Naive thymus-derived CD4-positive, alpha-beta T cell (primary cell): ENCODE data around the gene PIK3CG. TPM values are rescaled to one million over a fixed set of nuclear protein-coding genes. Genes with fewer than 3 reads are reported as not detected.

ENCODE experiments used
- ATAC-seq: fragments of 150-1000 bp; cut with Tn5 transposase; 2 replicates; pipeline ENCODE4 v1.10.0; 2021; ENCODE audit warnings: mild to moderate bottlenecking, moderate library complexity
- CTCF ChIA-PET: fragments of 350-600 bp; sonication (Branson Sonifier 250); formaldehyde crosslinking; loops from one replicate; lab custom pipeline; 2021; ENCODE audit warnings: antibody characterized with exemption; lab: Charles Lee
- POLR2A ChIA-PET: fragments of 350-600 bp; sonication (Branson Sonifier 250); formaldehyde crosslinking; loops from one replicate; lab custom pipeline; 2021; ENCODE audit warnings: antibody characterized with exemption, inconsistent platforms; lab: Charles Lee
- DNase-seq, 9 donors: peaks; one replicate each; pipeline versions ENCODE4 v3.0.0 to v3.0.0-alpha.2; 2020 to 2022; ENCODE audit warnings: mixed read lengths in 1 of 9
- H3K27ac ChIP-seq: one replicate; pipeline ENCODE4 v1.7.0; 2013; ENCODE audit warnings: mild to moderate bottlenecking, low read depth, low read length, moderate library complexity
- H3K27me3 ChIP-seq, 2 donors: one replicate each; pipeline ENCODE4 v1.7.0; 2013; ENCODE audit warnings: low read length in 2 of 2, mild to moderate bottlenecking in 2 of 2, moderate library complexity in 2 of 2; ENCODE audit not compliant: control insufficient read depth in 2 of 2, insufficient read depth in 2 of 2
- H3K36me3 ChIP-seq, 3 experiments: 1 replicate in 2 of 3; 2 replicates in 1 of 3; pipeline ENCODE4 v1.7.0; 2013; ENCODE audit warnings: low read length in 3 of 3, mild to moderate bottlenecking in 3 of 3, moderate library complexity in 1 of 3; ENCODE audit not compliant: insufficient read depth in 3 of 3, control insufficient read depth in 2 of 3
- H3K4me1 ChIP-seq, 2 donors: one replicate each; pipeline ENCODE4 v1.7.0; 2013; ENCODE audit warnings: low read length in 2 of 2, mild to moderate bottlenecking in 2 of 2, moderate library complexity in 1 of 2; ENCODE audit not compliant: control insufficient read depth in 2 of 2, insufficient read depth in 2 of 2
- H3K4me3 ChIP-seq: 2 replicates; pipeline ENCODE4 v1.7.0; 2013; ENCODE audit warnings: mild to moderate bottlenecking, low read length
- H3K9me3 ChIP-seq, 3 experiments: 1 replicate in 2 of 3; 2 replicates in 1 of 3; pipeline ENCODE4 v1.7.0; 2013; ENCODE audit warnings: low read length in 3 of 3; ENCODE audit not compliant: control insufficient read depth in 2 of 3
- H3K27ac Mint-ChIP-seq, 9 donors: one replicate each; pipeline ENCODE4 v1.8.0; 2020 to 2022; ENCODE audit warnings: mixed read lengths in 9 of 9, mild to moderate bottlenecking in 8 of 9, moderate library complexity in 5 of 9, inconsistent platforms in 2 of 9
- H3K27me3 Mint-ChIP-seq, 5 donors: one replicate each; pipeline ENCODE4 v1.8.0; 2021 to 2022; ENCODE audit warnings: mixed read lengths in 5 of 5, mild to moderate bottlenecking in 1 of 5
- H3K36me3 Mint-ChIP-seq, 5 donors: one replicate each; pipeline ENCODE4 v1.8.0; 2020 to 2022; ENCODE audit warnings: mixed read lengths in 5 of 5, mild to moderate bottlenecking in 3 of 5, inconsistent platforms in 1 of 5
- H3K4me1 Mint-ChIP-seq, 7 donors: one replicate each; pipeline ENCODE4 v1.8.0; 2020 to 2022; ENCODE audit warnings: mixed read lengths in 7 of 7, mild to moderate bottlenecking in 3 of 7, inconsistent platforms in 1 of 7
- H3K4me3 Mint-ChIP-seq, 10 donors: one replicate each; pipeline ENCODE4 v1.8.0; 2020 to 2022; ENCODE audit warnings: mild to moderate bottlenecking in 10 of 10, mixed read lengths in 10 of 10, moderate library complexity in 6 of 10, inconsistent platforms in 2 of 10
- H3K9me3 Mint-ChIP-seq, 11 donors: one replicate each; pipeline ENCODE4 v1.8.0; 2020 to 2022; ENCODE audit warnings: mixed read lengths in 11 of 11, mild to moderate bottlenecking in 4 of 11, inconsistent platforms in 1 of 11, moderate library complexity in 1 of 11
- intact Hi-C, 2 donors: fragments of 100-400 bp; cut with micrococcal nuclease; formaldehyde crosslinking; loops; one replicate each; pipeline ENCODE4 v1.15.1; 2023
- polyA plus RNA-seq, 2 donors: library from polyadenylated mRNA; unstranded; fragments of 300-500 nt; fragmentation: Illumina TruSeq; gene quantifications; one replicate each; pipeline ENCODE4 v1.2.3, GENCODE V29; 2021
- total RNA-seq, 6 experiments: library from RNA in 5 of 6; stranded (reverse) in 5 of 6; gene quantifications; 1 replicate in 5 of 6; 2 replicates in 1 of 6; pipeline ENCODE4 v1.2.3 and lab custom pipeline; 2021 to 2026

Gene PIK3CG
- total and polyA plus RNA-seq, 7 experiments from 2014 or later = 15.3 to 54.9 (median 29.7) TPM

GRCh38 chr7:106855540-106856132, 9.4 kb upstream of the PIK3CG start:
- no peak overlapping the region for H3K4me3 Mint-ChIP-seq
- Histone ChIP-seq H3K9me3 (no peaks in the 10 kb centered on the region), H3K4me1 (no peaks in the 10 kb centered on the region), H3K27ac (no peak overlapping the region), H3K4me3 (no peak overlapping the region), H3K36me3 (no peaks in the 10 kb centered on the region), H3K27me3 (no peaks in the 10 kb centered on the region)
- CTCF ChIA-PET = no interaction called here
- intact Hi-C loops = no loop called here
- DNase-seq = no peak
- peaks cover 0 to 13% (median 9%) of the 10 kb centered on the region in 7 donors for H3K4me1 Mint-ChIP-seq
- ATAC-seq = no peak
- peaks cover 0 to 4% (median 0%) of the 10 kb centered on the region in 5 donors for H3K27me3 Mint-ChIP-seq
- H3K36me3 Mint-ChIP-seq = peaks cover 0 to 5% (median 3%) of the 10 kb centered on the region in 5 donors
- H3K9me3 Mint-ChIP-seq = peaks cover 0 to 11% (median 0%) of the 10 kb centered on the region in 11 donors
- no peak overlapping the region for H3K27ac Mint-ChIP-seq
- POLR2A ChIA-PET = no interaction called here

- POLR2A ChIA-PET = interaction anchor here (0.6 kb wide), 1 partner anchor 182 kb away, joined by 3 read pairs; no protein-coding TSS in a partner anchor
- no peak overlapping the region for H3K4me3 ChIP-seq
- peaks cover 0 to 5% (median 0%) of the 10 kb centered on the region in 11 donors for H3K9me3 Mint-ChIP-seq
- H3K36me3 ChIP-seq = no peaks in the 10 kb centered on the region
- H3K9me3 ChIP-seq = no peaks in the 10 kb centered on the region
- intact Hi-C loops = no loop called here
- H3K27ac Mint-ChIP-seq = peak overlapping the region in 2 of 9 donors; percentile 15 to 51
- peaks cover 0 to 4% (median 0%) of the 10 kb centered on the region in 5 donors for H3K27me3 Mint-ChIP-seq
- no peak overlapping the region for H3K27ac ChIP-seq
- peaks cover 0 to 7% (median 3%) of the 10 kb centered on the region in 5 donors for H3K36me3 Mint-ChIP-seq
- peak overlapping the region in 1 of 10 donors; percentile 15 for H3K4me3 Mint-ChIP-seq
- DNase-seq (peak in 1 of 9 donors; percentile 11), ATAC-seq (peak; percentile 73)
- H3K4me1 ChIP-seq = peaks cover 15 to 23% of the 10 kb centered on the region in 2 donors
- CTCF ChIA-PET = no interaction called here
- H3K4me1 Mint-ChIP-seq = peaks cover 6 to 42% (median 28%) of the 10 kb centered on the region in 7 donors
- no peaks in the 10 kb centered on the region for H3K27me3 ChIP-seq
These were observed 6.2 kb upstream of the PIK3CG start for GRCh38 chr7:106858618-106859532.

GRCh38 chr7:106862317-106863089, 2.6 kb upstream of the PIK3CG start:
- CTCF ChIA-PET = no interaction called here
- Histone ChIP-seq H3K9me3 (no peaks in the 10 kb centered on the region), H3K27ac (peak overlapping the region; percentile 23), H3K4me3 (no peak overlapping the region), H3K36me3 (peaks cover 0 to 3% (median 0%) of the 10 kb centered on the region in 3 experiments), H3K4me1 (peaks cover 29 to 32% of the 10 kb centered on the region in 2 donors), H3K27me3 (no peaks in the 10 kb centered on the region)
- H3K4me1 Mint-ChIP-seq = peaks cover 27 to 70% (median 47%) of the 10 kb centered on the region in 7 donors
- ATAC-seq = no peak
- H3K4me3 Mint-ChIP-seq = peak overlapping the region in 9 of 10 donors; percentile 11 to 98 (median 57)
- POLR2A ChIA-PET = interaction anchor here (0.6 to 1.1 kb wide), 6 partner anchors 18 to 306 kb away, joined by 3 to 8 read pairs (median 3); partner anchors contain the start of gene HBP1
- peak overlapping the region; percentile 12 to 96 (median 95) for H3K27ac Mint-ChIP-seq
- intact Hi-C loops = loop anchor here in 1 of 2 donors (10.0 kb wide), 3 partner anchors 182 to 802 kb away; partner anchors contain the start of genes PRKAR2B and SLC26A4
- H3K27me3 Mint-ChIP-seq = no peaks in the 10 kb centered on the region
- H3K36me3 Mint-ChIP-seq = peaks cover 0 to 18% (median 9%) of the 10 kb centered on the region in 5 donors
- peaks cover 0 to 4% (median 0%) of the 10 kb centered on the region in 11 donors for H3K9me3 Mint-ChIP-seq
- no peak for DNase-seq

- Mint-ChIP-seq H3K4me3 (peak overlapping the region in 7 of 10 donors; percentile 29 to 98 (median 94)), H3K9me3 (peaks cover 0 to 2% (median 0%) of the 10 kb centered on the region in 11 donors), H3K27me3 (no peaks in the 10 kb centered on the region), H3K36me3 (peaks cover 7 to 20% (median 18%) of the 10 kb centered on the region in 5 donors), H3K4me1 (peaks cover 30 to 74% (median 56%) of the 10 kb centered on the region in 7 donors), H3K27ac (peak overlapping the region in 8 of 9 donors; percentile 90 to 96 (median 95))
- Histone ChIP-seq H3K27ac (peak overlapping the region; percentile 75), H3K9me3 (no peaks in the 10 kb centered on the region), H3K4me3 (peak overlapping the region; percentile 62), H3K36me3 (peaks cover 0 to 13% (median 0%) of the 10 kb centered on the region in 3 experiments), H3K4me1 (peaks cover 32% of the 10 kb centered on the region in 2 donors), H3K27me3 (no peaks in the 10 kb centered on the region)
- DNase-seq (no peak), ATAC-seq (no peak)
- POLR2A ChIA-PET = interaction anchor here (0.5 to 3.0 kb wide), 5 partner anchors 17 to 880 kb away, joined by 3 to 10 read pairs (median 3); partner anchors contain the start of gene CBLL1
- CTCF ChIA-PET = interaction anchor here (2.5 kb wide), 1 partner anchor 286 kb away, joined by 7 read pairs; no protein-coding TSS in a partner anchor
- intact Hi-C loops = loop anchor here in 1 of 2 donors (10.0 kb wide), 3 partner anchors 181 to 801 kb away; partner anchors contain the start of genes PRKAR2B and SLC26A4
These were observed 1.6 kb upstream of the PIK3CG start for GRCh38 chr7:106863274-106863997.

GRCh38 chr7:106864298-106865081, 592 bp upstream of the PIK3CG start:
- ATAC-seq (peak; percentile 25), DNase-seq (peak in 2 of 9 donors; percentile 12 to 38)

More at GRCh38 chr7:106864298-106865081, 592 bp upstream of the PIK3CG start:
- H3K36me3 ChIP-seq = peaks cover 0 to 23% (median 4%) of the 10 kb centered on the region in 3 experiments
- H3K27ac ChIP-seq = peak overlapping the region; percentile 75
- Mint-ChIP-seq H3K27me3 (no peaks in the 10 kb centered on the region), H3K4me1 (peaks cover 36 to 81% (median 66%) of the 10 kb centered on the region in 7 donors), H3K36me3 (peaks cover 10 to 28% (median 27%) of the 10 kb centered on the region in 5 donors), H3K9me3 (peaks cover 0 to 2% (median 0%) of the 10 kb centered on the region in 11 donors), H3K27ac (peak overlapping the region; percentile 90 to 96 (median 95)), H3K4me3 (peak overlapping the region; percentile 86 to 98 (median 94))
- H3K9me3 ChIP-seq = no peaks in the 10 kb centered on the region
- intact Hi-C loops = loop anchor here (1.0 to 10.0 kb wide), 20 partner anchors 14 to 1705 kb away; partner anchors contain the start of genes PRKAR2B (in 2 of the 2), SYPL1 (in 2 of the 2), CCDC71L (in 1 of the 2) and COG5 (in 1 of the 2)
- H3K4me3 ChIP-seq = peak overlapping the region; percentile 62
- ChIA-PET POLR2A (interaction anchor here (0.7 to 3.1 kb wide), 4 partner anchors 35 to 879 kb away, joined by 3 to 18 read pairs (median 6); partner anchors contain the start of genes CBLL1 and HBP1), CTCF (interaction anchor here (0.7 to 2.5 kb wide), 3 partner anchors 66 to 288 kb away, joined by 3 to 7 read pairs (median 3); no protein-coding TSS in a partner anchor)
- H3K27me3 ChIP-seq = no peaks in the 10 kb centered on the region
- peaks cover 43% of the 10 kb centered on the region in 2 donors for H3K4me1 ChIP-seq
